ENCODE results near the gene CPAMD8.

GRCh38 chr19:17063428-17063827 lies 36.8 kb upstream of the CPAMD8 start:
- no peak for TF ChIP-seq TAF1 (IDR thresholded peaks at IDR 0.05; ENCODE audit: low read depth, low read length)
- TF ChIP-seq EP300 (IDR thresholded peaks at IDR 0.05; ENCODE audit: borderline replicate concordance in 1 of 2, low read depth in 2 of 2, low read length in 2 of 2): no peak
- TF ChIP-seq MAX (IDR thresholded peaks at IDR 0.05): no peak
- no peak for TF ChIP-seq CTCF (IDR thresholded peaks at IDR 0.05; ENCODE audit: control extremely low read depth in 1 of 3, insufficient read depth in 1 of 3, low read depth in 1 of 3, low read length in 3 of 3)
- no peak for TF ChIP-seq EZH2 (IDR thresholded peaks at IDR 0.05; ENCODE audit: low read depth, low read length, severe bottlenecking)
- TF ChIP-seq POLR2A (IDR thresholded peaks at IDR 0.05; ENCODE audit: control extremely low read depth in 1 of 2, low read depth in 2 of 2, low read length in 2 of 2): no peak
- no peak for TF ChIP-seq USF2 (IDR thresholded peaks at IDR 0.05; ENCODE audit: low read length)
- no peak for TF ChIP-seq CBX8 (IDR thresholded peaks at IDR 0.05; ENCODE audit: borderline replicate concordance, low read depth, low read length)
- TF ChIP-seq POLR2AphosphoS5 (IDR thresholded peaks at IDR 0.05; ENCODE audit: low read depth, low read length): no peak
- TF ChIP-seq GABPA (IDR thresholded peaks at IDR 0.05; ENCODE audit: borderline replicate concordance, insufficient read depth, low read length): no peak
- no peak for TF ChIP-seq FOSL1 (IDR thresholded peaks at IDR 0.05; ENCODE audit: insufficient read depth, low read depth, low read length)
- TF ChIP-seq POU5F1 (IDR thresholded peaks at IDR 0.05; ENCODE audit: low read depth, low read length): no peak

All from H1 (cell line).